SK-N-SH (cell line): ENCODE results near the gene RAB17. TPM values are rescaled to one million over a fixed set of nuclear protein-coding genes. Genes with fewer than 3 reads are reported as not detected.

Source experiments
- CTCF ChIA-PET: fragments of 300-600, 350-600 bp; formaldehyde crosslinking; extraction: SDS; loops from one replicate; lab custom pipeline; 2021; lab: Yijun Ruan, JAX
- POLR2A ChIA-PET: fragments of 350-600 bp; sonication (Branson Sonifier 250); formaldehyde crosslinking; extraction: SDS; loops from one replicate; lab custom pipeline; 2020; ENCODE audit warnings: antibody characterized with exemption, inconsistent platforms; lab: Yijun Ruan, JAX
- DNase-seq: peaks from one replicate; pipeline ENCODE4 v3.0.0; 2012
- H2AFZ ChIP-seq: fragments of 200-600 bp; sonication (generic); 2 replicates; pipeline ENCODE4 v1.8.1; 2016; ENCODE audit warnings: antibody characterized with exemption, mild to moderate bottlenecking, low read depth
- H3F3A ChIP-seq: fragments of 200-600 bp; sonication (generic); replicated peaks from 2 replicates; pipeline ENCODE3; 2016; ENCODE audit warnings: antibody characterized with exemption, mild to moderate bottlenecking; ENCODE audit not compliant: insufficient read depth
- H3K27ac ChIP-seq, 2 experiments: fragments of 200-500 bp in 1 of 2; fragments of 200-600 bp in 1 of 2; sonication (Bioruptor generic) in 1 of 2; sonication (generic), shearing (Covaris generic) in 1 of 2; 2 replicates each; pipeline versions ENCODE4 v1.5.1 to v1.6.1; 2014 to 2016; ENCODE audit warnings: low read depth in 2 of 2, inconsistent platforms in 1 of 2, low read length in 1 of 2, mild to moderate bottlenecking in 1 of 2, mixed read lengths in 1 of 2
- H3K27me3 ChIP-seq: fragments of 200-600 bp; sonication (generic), shearing (Covaris generic); 2 replicates; pipeline ENCODE4 v1.6.1; 2016; ENCODE audit warnings: mixed run types; ENCODE audit not compliant: insufficient read depth
- H3K36me3 ChIP-seq, 2 experiments: fragments of 200-500 bp in 1 of 2; fragments of 200-600 bp in 1 of 2; sonication (Bioruptor generic) in 1 of 2; sonication (generic) in 1 of 2; replicated peaks in 1 of 2; 2 replicates each; pipeline versions ENCODE3 to v1.5.1; 2014 to 2016; ENCODE audit warnings: low read length in 1 of 2, mild to moderate bottlenecking in 1 of 2; ENCODE audit not compliant: insufficient read depth in 2 of 2, control insufficient read depth in 1 of 2
- H3K4me1 ChIP-seq, 2 experiments: fragments of 200-500 bp in 1 of 2; fragments of 200-600 bp in 1 of 2; sonication (Bioruptor generic) in 1 of 2; sonication (generic), shearing (Covaris generic) in 1 of 2; 2 replicates each; pipeline versions ENCODE4 v1.5.1 to v1.6.1; 2014 to 2016; ENCODE audit warnings: low read depth in 1 of 2, low read length in 1 of 2, mixed run types in 1 of 2; ENCODE audit not compliant: insufficient read depth in 2 of 2, control insufficient read depth in 1 of 2
- H3K4me2 ChIP-seq: fragments of 200-600 bp; sonication (generic), shearing (Covaris generic); 2 replicates; pipeline ENCODE4 v1.6.1; 2017; ENCODE audit warnings: mixed run types
- H3K4me3 ChIP-seq, 2 experiments: fragments of 200-500 bp in 1 of 2; fragments of 200-600 bp in 1 of 2; sonication (Bioruptor generic) in 1 of 2; sonication (generic), shearing (Covaris generic) in 1 of 2; 2 replicates each; pipeline versions ENCODE4 v1.5.1 to v1.8.1; 2014 to 2016; ENCODE audit warnings: low read depth in 2 of 2, inconsistent platforms in 1 of 2, low read length in 1 of 2, mild to moderate bottlenecking in 1 of 2, mixed read lengths in 1 of 2, moderate library complexity in 1 of 2
- H3K79me2 ChIP-seq: fragments of 200-600 bp; sonication (generic); 2 replicates; pipeline ENCODE4 v1.8.1; 2017; ENCODE audit warnings: mild to moderate bottlenecking; ENCODE audit not compliant: insufficient read depth
- H3K9ac ChIP-seq: fragments of 200-600 bp; sonication (generic); 2 replicates; pipeline ENCODE4 v1.6.1; 2017; ENCODE audit warnings: mixed run types
- H3K9me2 ChIP-seq: fragments of 200-600 bp; sonication (generic); 2 replicates; pipeline ENCODE4 v1.6.1; 2017; ENCODE audit warnings: mixed run types
- H3K9me3 ChIP-seq: fragments of 200-600 bp; sonication (generic); 2 replicates; pipeline ENCODE4 v1.6.1; 2017; ENCODE audit warnings: mixed run types, mild to moderate bottlenecking, moderate library complexity
- H4K20me1 ChIP-seq: fragments of 200-600 bp; sonication (generic); 2 replicates; pipeline ENCODE4 v1.6.1; 2017; ENCODE audit warnings: mild to moderate bottlenecking, mixed run types; ENCODE audit not compliant: insufficient read depth
- CTCF ChIP-seq: fragments of 200-600 bp; sonication (generic); IDR thresholded peaks from 2 replicates; pipeline ENCODE4 v1.6.1; 2017; ENCODE audit warnings: antibody characterized with exemption, mild to moderate bottlenecking, moderate library complexity
- ELF1 ChIP-seq: IDR thresholded peaks from 2 replicates; pipeline ENCODE4 v1.4.0; 2012
- FOSL2 ChIP-seq: IDR thresholded peaks from 2 replicates; pipeline ENCODE4 v1.4.0; 2012; ENCODE audit warnings: low read depth, mild to moderate bottlenecking, moderate library complexity, borderline replicate concordance
- GATA2 ChIP-seq: sonication (generic); formaldehyde crosslinking; IDR thresholded peaks from 2 replicates; pipeline ENCODE4 v1.5.0; 2020; ENCODE audit warnings: mild to moderate bottlenecking, missing genetic modification reagents
- MXI1 ChIP-seq: IDR thresholded peaks from 2 replicates; pipeline ENCODE4 v1.6.1; 2012; ENCODE audit warnings: mild to moderate bottlenecking, low read depth, low read length, improper control_type of control experiment
- PBX3 ChIP-seq: IDR thresholded peaks from 2 replicates; pipeline ENCODE4; 2012
- RAD21 ChIP-seq: IDR thresholded peaks from 2 replicates; pipeline ENCODE4 v1.6.1; 2012; ENCODE audit warnings: mild to moderate bottlenecking, low read length
- RFX5 ChIP-seq: IDR thresholded peaks from 2 replicates; pipeline ENCODE4 v1.6.1; 2012; ENCODE audit warnings: mild to moderate bottlenecking, improper control_type of control experiment, low read length
- SIN3A ChIP-seq: IDR thresholded peaks from 2 replicates; pipeline ENCODE4 v1.6.1; 2012; ENCODE audit warnings: low read depth, mild to moderate bottlenecking, low read length, moderate library complexity, borderline replicate concordance
- SMC3 ChIP-seq: IDR thresholded peaks from 2 replicates; pipeline ENCODE4 v1.6.1; 2012; ENCODE audit warnings: low read depth, low read length, improper control_type of control experiment
- TAF1 ChIP-seq: IDR thresholded peaks from 2 replicates; pipeline ENCODE4 v1.6.1; 2012; ENCODE audit warnings: low read depth, mild to moderate bottlenecking, low read length, moderate library complexity, borderline replicate concordance
- USF2 ChIP-seq: fragments of 150-350 bp; IDR thresholded peaks from 2 replicates; pipeline ENCODE4 v1.6.1; 2017; ENCODE audit warnings: antibody characterized with exemption, low read length, low read depth, borderline replicate concordance
- YY1 ChIP-seq: IDR thresholded peaks from 2 replicates; pipeline ENCODE4 v1.4.0; 2012; ENCODE audit warnings: low read depth, mild to moderate bottlenecking
- ZBTB33 ChIP-seq: IDR thresholded peaks from 2 replicates; pipeline ENCODE4 v1.4.0; 2012; ENCODE audit warnings: low read depth, borderline replicate concordance
- WGBS: methylation state at CpG from one replicate; pipeline ENCODE4 v1.1.6; 2017; ENCODE audit warnings: low lambda C conversion rate; 5-methylcytosine and 5-hydroxymethylcytosine counted together
- polyA plus RNA-seq, 3 experiments: library from polyadenylated mRNA; depleted of rRNA; stranded (reverse); fragments of >200 nt; gene quantifications; 2 replicates each; pipeline ENCODE4 v1.2.3, GENCODE V29; 2012

The RAB17 gene
- polyA plus RNA-seq, 1 of the 3 experiments (the other 2 are of a cell fraction) = 0.10 TPM

DNA sequence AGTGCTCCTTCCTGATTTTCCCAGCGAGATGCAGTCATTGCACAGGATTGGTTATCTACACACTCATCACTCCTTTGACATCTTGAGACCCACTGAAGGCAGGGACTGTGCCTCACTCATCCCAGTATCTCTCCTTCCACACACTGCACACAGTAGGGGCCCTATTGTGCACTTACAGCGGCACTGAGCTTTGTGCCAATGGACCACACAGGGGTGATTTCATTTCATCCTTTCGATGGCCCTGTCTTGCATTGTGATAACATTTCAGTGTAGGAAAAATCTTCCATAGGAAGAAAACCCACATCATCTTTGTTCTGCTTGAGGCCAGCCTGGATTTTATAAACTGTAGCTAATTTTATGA, 25.8 kb upstream of the RAB17 start:
- H3K4me1 ChIP-seq = peaks cover 20 to 41% of the 10 kb centered on the region in 2 experiments
- no peaks in the 10 kb centered on the region for H4K20me1 ChIP-seq
- peak overlapping the region; percentile 19; the same call in 1 of the 2 replicates for H2AFZ ChIP-seq
- CTCF ChIA-PET = interaction anchor here (0.9 to 1.2 kb wide), 3 partner anchors 14 to 242 kb away, joined by 3 read pairs; no protein-coding TSS in a partner anchor
- peak overlapping the region; percentile 63; the same call in 1 of the 2 replicates for H3K9ac ChIP-seq
- POLR2A ChIA-PET = no interaction called here
- H3K27me3 ChIP-seq = no peaks in the 10 kb centered on the region
- no peaks in the 10 kb centered on the region for H3K79me2 ChIP-seq
- H3K4me3 ChIP-seq = no peak overlapping the region
- peak overlapping the region; percentile 59 for H3K4me2 ChIP-seq
- H3K27ac ChIP-seq = peak overlapping the region; percentile 84 to 96
- DNase-seq = no peak
- H3K9me2 ChIP-seq = no peaks in the 10 kb centered on the region
- no peak for TF ChIP-seq SIN3A
- TF ChIP-seq ZBTB33 = no peak
- TF ChIP-seq RAD21 = no peak
- no peak for TF ChIP-seq YY1
- TF ChIP-seq USF2 = no peak
- TF ChIP-seq GATA2 (CRISPR knock-in tag) = no peak
- no peak for TF ChIP-seq CTCF
- TF ChIP-seq FOSL2 = no peak
- TF ChIP-seq PBX3 = no peak
- no peak for TF ChIP-seq MXI1
- TF ChIP-seq SMC3 = no peak
- no peak for TF ChIP-seq ELF1
- no peak for TF ChIP-seq TAF1
- no peak for TF ChIP-seq RFX5
- no peaks in the 10 kb centered on the region for H3K36me3 ChIP-seq
- H3F3A ChIP-seq = peaks cover 40% of the 10 kb centered on the region
- 52% methylated on average over 3 of the region's 3 CpGs for WGBS
- no peaks in the 10 kb centered on the region for H3K9me3 ChIP-seq
